HepG2 (cell line): ENCODE data around the gene CNNM1. TPM values are rescaled to one million over a fixed set of nuclear protein-coding genes. Genes with fewer than 3 reads are reported as not detected.

Experiments used
- CEBPG ChIP-seq: IDR thresholded peaks from 2 replicates; pipeline ENCODE4 v1.6.1; 2016
- DRAP1 ChIP-seq: IDR thresholded peaks from 2 replicates; pipeline ENCODE4 v1.6.1; 2016; ENCODE audit warnings: missing genetic modification reagents, missing compliant biosample characterization
- PAXIP1 ChIP-seq: sonication (generic); formaldehyde crosslinking; conservative IDR thresholded peaks from 2 replicates; pipeline ENCODE4 v1.4.0; 2020; ENCODE audit warnings: mild to moderate bottlenecking, missing genetic modification reagents, moderate library complexity
- STAT6 ChIP-seq: sonication (generic); formaldehyde crosslinking; IDR thresholded peaks from 2 replicates; pipeline ENCODE4 v1.4.0; 2020; ENCODE audit warnings: missing genetic modification reagents, mild to moderate bottlenecking, borderline replicate concordance
- ZNF292 ChIP-seq: sonication (generic); formaldehyde crosslinking; IDR thresholded peaks from 2 replicates; pipeline ENCODE4 v1.8.1; 2022; ENCODE audit warnings: mild to moderate bottlenecking, low read depth, missing genetic modification reagents, borderline replicate concordance
- ZNF609 ChIP-seq: sonication (generic); formaldehyde crosslinking; IDR thresholded peaks from 2 replicates; pipeline ENCODE4 v1.4.0; 2020; ENCODE audit warnings: mild to moderate bottlenecking, missing genetic modification reagents, borderline replicate concordance
- ZNF614 ChIP-seq: IDR thresholded peaks from 2 replicates; pipeline ENCODE4 v1.6.1; 2018; ENCODE audit warnings: missing biosample characterization, missing genetic modification reagents, inconsistent platforms, borderline replicate concordance
- ZNF687 ChIP-seq: sonication (generic); formaldehyde crosslinking; IDR thresholded peaks from 2 replicates; pipeline ENCODE4 v1.5.1; 2020; ENCODE audit warnings: mild to moderate bottlenecking, missing genetic modification reagents, moderate library complexity
- ZSCAN25 ChIP-seq: sonication (generic); formaldehyde crosslinking; IDR thresholded peaks from 2 replicates; pipeline ENCODE4 v1.8.0; 2022; ENCODE audit warnings: mild to moderate bottlenecking, missing genetic modification reagents
- polyA plus RNA-seq, 8 experiments: library from polyadenylated mRNA; depleted of rRNA in 3 of 8; stranded (reverse) in 7 of 8; unstranded in 1 of 8; fragments of >200 nt; fragmentation: Illumina TruSeq in 4 of 8; extraction: Trizol in 4 of 8; gene quantifications; 2 replicates each; pipeline versions ENCODE4 v1.2.1 to v1.2.3, GENCODE V29; 2011 to 2016; ENCODE audit warnings: low read depth in 4 of 8, missing spikeins in 1 of 8, mixed read lengths in 1 of 8; ENCODE audit not compliant: insufficient read depth in 1 of 8
- total RNA-seq, 5 experiments: library from RNA; depleted of rRNA; stranded (reverse); fragments of >200 nt; fragmentation: Illumina TruSeq; extraction: Trizol; gene quantifications; 2 replicates each; pipeline ENCODE4 v1.2.3, GENCODE V29; 2016; ENCODE audit warnings: low read depth in 1 of 5

CNNM1 gene
- total and polyA plus RNA-seq, 2 of the 13 experiments (the other 11 are each of a cell fraction or from before 2014, with no cell fraction given), result 4.3 to 9.6 TPM

- 0 out of 2 replicates have a peak, but pooled peaks have one; percentile 41 for TF ChIP-seq STAT6 (CRISPR knock-in tag)
- no peak for TF ChIP-seq ZNF687 (CRISPR knock-in tag)
- peak; percentile 33; the same call in 1 of the 2 replicates for TF ChIP-seq ZNF609 (CRISPR knock-in tag)
- peak; percentile 77; the same call in 1 of the 2 replicates for TF ChIP-seq ZNF292 (CRISPR knock-in tag)
- TF ChIP-seq PAXIP1 (CRISPR knock-in tag), result peak; percentile 96
- no peak; the same call in 1 of the 2 replicates for TF ChIP-seq ZSCAN25 (CRISPR knock-in tag)
- TF ChIP-seq CEBPG, result peak; percentile 51
- 0 out of 2 replicates have a peak, but pooled peaks have one; percentile 16 for TF ChIP-seq DRAP1 (CRISPR knock-in tag)
- 0 out of 2 replicates have a peak, but pooled peaks have one; percentile 48 for TF ChIP-seq ZNF614 (CRISPR knock-in tag)
Measured at GRCh38 chr10:99303899-99304861, 25.0 kb upstream of the CNNM1 start (continued).
